SJSA1 (cell line): Measurements from ENCODE around the gene CCER1. TPM values are rescaled to one million over a fixed set of nuclear protein-coding genes. Genes with fewer than 3 reads are reported as not detected.

Experiments
- DNase-seq, 2 experiments: peaks; one replicate each; pipeline ENCODE4 v3.0.0-alpha.2; 2015 to 2020; ENCODE audit warnings: low spot score in 2 of 2, low read depth in 1 of 2
- H3K27ac ChIP-seq: fragments of 250-450 bp; sonication (Bioruptor Pico); 2 replicates; pipeline ENCODE4 v1.5.1; 2020; ENCODE audit warnings: mild to moderate bottlenecking, moderate library complexity
- H3K27me3 ChIP-seq: fragments of 250-450 bp; sonication (Bioruptor Pico); replicated peaks from 2 replicates; pipeline ENCODE4 v1.5.1; 2020; ENCODE audit warnings: mild to moderate bottlenecking, moderate library complexity
- H3K36me3 ChIP-seq: fragments of 250-450 bp; sonication (Bioruptor Pico); 2 replicates; pipeline ENCODE4 v1.5.1; 2020; ENCODE audit warnings: mild to moderate bottlenecking
- H3K4me1 ChIP-seq: fragments of 250-450 bp; sonication (Bioruptor Pico); replicated peaks from 2 replicates; pipeline ENCODE4 v1.6.1; 2021; ENCODE audit warnings: mild to moderate bottlenecking
- H3K4me3 ChIP-seq: fragments of 250-450 bp; sonication (Bioruptor Pico); 2 replicates; pipeline ENCODE4 v1.5.1; 2020; ENCODE audit warnings: mild to moderate bottlenecking
- H3K9me3 ChIP-seq: fragments of 250-450 bp; sonication (Bioruptor Pico); replicated peaks from 2 replicates; pipeline ENCODE4 v1.5.1; 2020; ENCODE audit warnings: mild to moderate bottlenecking
- total RNA-seq: library from RNA; depleted of rRNA; stranded (reverse); fragments of >200 nt; shearing (Covaris generic); gene quantifications from 2 replicates; pipeline ENCODE4 v1.2.3, GENCODE V29; 2014

The CCER1 gene
- total RNA-seq, 1 experiment from 2014 or later, result not detected

DNA sequence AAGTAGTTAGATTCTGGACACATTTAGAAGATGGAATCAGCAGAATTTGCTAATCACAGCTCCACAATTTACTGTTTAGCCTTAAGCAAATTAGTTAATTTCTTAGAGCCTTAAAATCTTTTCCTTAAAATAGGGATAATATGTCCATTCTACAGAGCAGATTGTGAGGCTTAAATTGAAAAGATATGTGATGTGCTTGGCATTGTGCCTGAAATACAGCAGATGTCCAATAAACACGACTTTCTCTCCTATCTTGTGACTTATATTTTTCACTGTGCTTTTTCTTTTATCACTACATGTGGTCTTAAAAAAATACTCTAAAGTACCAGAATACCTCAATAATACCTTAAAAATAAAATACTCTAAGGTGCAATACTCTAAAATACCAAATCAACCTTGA lies 30.6 kb downstream of the CCER1 start:
- H3K4me1 ChIP-seq, result no peaks in the 10 kb centered on the region
- H3K27ac ChIP-seq, result no peak overlapping the region
- no peaks in the 10 kb centered on the region; the same call in 1 of the 2 replicates for H3K27me3 ChIP-seq
- H3K36me3 ChIP-seq, result no peaks in the 10 kb centered on the region
- DNase-seq, result no peak
- H3K4me3 ChIP-seq, result no peak overlapping the region
- H3K9me3 ChIP-seq, result no peaks in the 10 kb centered on the region

DNA sequence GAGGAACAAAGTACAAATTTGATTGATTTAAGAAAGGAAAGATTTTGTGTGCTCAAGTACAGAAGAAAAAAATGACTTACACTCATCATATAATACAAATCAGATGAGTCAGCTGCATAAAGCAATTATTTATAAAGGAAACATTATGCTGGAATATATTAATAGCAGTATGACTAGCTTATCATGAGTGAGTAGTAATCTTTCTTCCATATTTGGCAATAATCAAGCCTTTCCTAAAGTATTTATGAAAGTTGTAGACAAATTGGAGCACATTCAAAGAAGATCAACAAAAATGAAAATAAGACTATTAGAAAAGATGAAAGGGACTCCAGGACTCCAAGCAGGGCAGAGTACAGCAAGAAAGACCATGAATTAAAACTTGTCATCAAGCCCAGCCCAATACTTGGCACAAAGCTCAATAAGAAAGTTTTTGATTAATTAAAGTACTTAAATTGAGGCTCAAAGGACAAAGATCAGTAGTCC lies 32.8 kb downstream of the CCER1 start:
- DNase-seq, result no peak
- Histone ChIP-seq H3K27me3 (no peaks in the 10 kb centered on the region; the same call in 1 of the 2 replicates), H3K4me1 (no peaks in the 10 kb centered on the region), H3K27ac (no peak overlapping the region), H3K4me3 (no peak overlapping the region), H3K36me3 (no peaks in the 10 kb centered on the region), H3K9me3 (no peaks in the 10 kb centered on the region)

DNA sequence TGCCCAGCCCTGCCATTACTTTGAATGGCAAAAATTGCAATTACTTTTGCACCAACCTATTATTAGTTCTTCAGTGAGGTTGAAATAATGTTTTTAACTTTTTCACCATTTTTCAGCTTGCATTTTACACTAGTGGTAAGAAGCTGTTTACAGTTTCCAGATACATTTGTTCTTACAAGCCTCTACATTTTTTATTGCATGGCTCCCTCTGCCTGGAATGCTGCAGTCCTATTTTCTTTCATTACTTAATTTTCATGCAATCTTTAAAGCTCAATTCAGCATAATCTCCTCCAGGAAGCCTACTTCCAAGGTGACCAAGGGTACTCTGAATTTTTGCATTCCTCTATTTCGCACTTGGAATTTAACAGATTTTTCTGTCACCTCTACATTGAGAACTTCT lies 33.4 kb downstream of the CCER1 start:
- no peak for DNase-seq
- H3K4me3 ChIP-seq, result no peak overlapping the region
- H3K27ac ChIP-seq, result no peak overlapping the region
- no peaks in the 10 kb centered on the region for H3K36me3 ChIP-seq
- no peaks in the 10 kb centered on the region; the same call in 1 of the 2 replicates for H3K27me3 ChIP-seq
- no peaks in the 10 kb centered on the region for H3K4me1 ChIP-seq
- H3K9me3 ChIP-seq, result no peaks in the 10 kb centered on the region

DNA sequence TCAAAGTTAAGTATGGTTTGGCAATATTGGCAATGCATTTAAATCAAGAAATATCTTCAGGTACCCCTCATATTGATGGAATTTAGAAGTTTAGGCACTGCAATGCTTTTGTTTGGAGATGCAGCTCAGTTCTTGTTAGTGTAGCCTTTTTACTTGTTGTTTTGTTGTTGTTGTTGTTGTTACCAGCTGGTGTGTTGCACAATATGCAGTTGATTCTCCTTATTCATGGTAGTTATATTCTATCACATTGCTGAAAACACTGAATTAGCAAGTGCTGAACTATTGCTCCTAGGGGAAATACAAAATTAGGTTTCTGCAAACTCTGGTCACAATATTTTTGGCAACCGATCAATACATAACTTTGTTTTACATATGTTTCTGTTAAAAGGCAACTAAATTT lies 34.8 kb downstream of the CCER1 start:
- Histone ChIP-seq H3K9me3 (no peaks in the 10 kb centered on the region), H3K4me3 (no peak overlapping the region), H3K4me1 (no peaks in the 10 kb centered on the region), H3K27ac (no peak overlapping the region), H3K27me3 (no peaks in the 10 kb centered on the region; the same call in 1 of the 2 replicates), H3K36me3 (no peaks in the 10 kb centered on the region)
- no peak for DNase-seq

DNA sequence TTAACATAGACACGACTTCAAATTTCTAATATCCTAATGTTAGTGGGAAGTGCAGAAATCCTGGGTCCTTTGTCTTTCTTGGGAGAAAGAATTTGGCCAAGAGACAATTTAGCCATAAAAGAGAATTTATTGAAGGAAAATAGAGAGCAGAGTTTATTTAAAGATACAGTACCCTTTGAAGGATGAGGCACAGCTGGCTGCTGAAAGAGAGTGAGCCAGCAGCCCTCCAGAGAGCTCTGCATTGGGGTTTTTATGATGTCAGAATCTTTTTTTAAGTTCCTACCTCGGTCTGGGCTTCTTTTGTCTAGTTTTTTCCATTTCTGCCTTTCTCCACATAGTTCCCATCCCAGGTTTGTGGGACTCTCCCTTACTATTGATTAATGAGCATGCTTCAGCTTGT lies 37.5 kb downstream of the CCER1 start:
- Histone ChIP-seq H3K36me3 (no peaks in the 10 kb centered on the region), H3K9me3 (no peaks in the 10 kb centered on the region), H3K27me3 (no peaks in the 10 kb centered on the region; the same call in 1 of the 2 replicates), H3K4me3 (no peak overlapping the region), H3K4me1 (no peaks in the 10 kb centered on the region), H3K27ac (no peak overlapping the region)
- DNase-seq, result no peak

DNA sequence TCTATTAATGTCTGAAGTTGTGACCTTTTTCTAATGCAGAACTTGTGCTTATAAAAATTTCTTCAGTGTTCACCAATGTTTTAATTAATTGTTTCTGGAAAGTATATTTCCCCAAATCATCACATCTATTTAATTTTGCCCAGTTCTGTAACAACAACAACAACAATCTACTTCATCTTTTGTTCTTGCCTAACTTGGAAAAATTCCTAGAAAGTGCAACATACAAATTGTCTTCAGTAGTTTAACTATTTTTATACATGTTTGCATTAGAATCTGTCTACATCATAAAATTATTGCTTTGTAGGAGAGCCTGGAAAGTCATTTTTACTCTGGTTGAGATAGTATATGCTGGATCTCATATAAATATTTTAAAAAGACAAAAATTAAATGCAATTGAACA lies 38.5 kb downstream of the CCER1 start:
- Histone ChIP-seq H3K36me3 (no peaks in the 10 kb centered on the region), H3K27ac (no peak overlapping the region), H3K4me3 (no peak overlapping the region), H3K27me3 (no peaks in the 10 kb centered on the region; the same call in 1 of the 2 replicates), H3K9me3 (no peaks in the 10 kb centered on the region), H3K4me1 (no peaks in the 10 kb centered on the region)
- DNase-seq, result no peak

DNA sequence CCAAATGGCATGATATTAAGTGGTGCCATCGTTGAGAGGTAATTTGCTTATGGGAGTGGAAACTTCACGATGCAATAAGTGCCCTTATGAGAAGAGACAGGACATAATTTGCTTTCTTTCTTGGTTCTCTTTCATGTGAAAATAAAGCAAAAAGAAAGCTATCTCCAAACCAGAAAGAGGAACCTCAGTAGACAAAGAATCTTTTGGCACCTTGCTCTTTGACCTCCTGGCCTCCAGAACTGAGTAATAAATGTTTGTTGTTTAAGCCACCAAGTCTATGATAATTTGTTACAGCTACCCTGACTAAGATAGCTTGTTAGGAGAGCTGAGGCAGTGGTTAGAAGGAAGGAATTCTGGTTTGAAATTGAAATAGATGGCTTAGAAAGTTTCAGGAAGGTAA lies 39.6 kb downstream of the CCER1 start:
- no peak for DNase-seq
- Histone ChIP-seq H3K27ac (no peak overlapping the region), H3K4me3 (no peak overlapping the region), H3K9me3 (no peaks in the 10 kb centered on the region), H3K4me1 (no peaks in the 10 kb centered on the region), H3K36me3 (no peaks in the 10 kb centered on the region), H3K27me3 (no peaks in the 10 kb centered on the region; the same call in 1 of the 2 replicates)

DNA sequence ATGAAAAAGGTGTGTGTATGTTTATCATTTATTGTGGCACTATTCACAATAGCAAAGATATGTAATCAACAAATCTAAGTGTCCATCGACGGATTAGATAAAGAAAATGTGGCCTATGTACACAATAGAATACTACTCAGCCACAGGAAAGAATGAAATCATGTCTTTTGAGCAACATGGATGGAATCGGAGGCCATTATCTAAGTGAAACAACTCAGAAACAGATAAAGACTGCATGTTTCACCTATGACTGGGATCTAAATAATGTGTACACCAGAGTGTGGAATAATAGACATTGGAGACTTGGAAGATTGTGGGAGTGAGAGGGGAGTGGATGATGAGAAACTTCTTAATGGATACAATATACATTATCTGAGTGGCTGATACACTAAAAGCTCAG lies 44.0 kb downstream of the CCER1 start:
- H3K27me3 ChIP-seq, result no peaks in the 10 kb centered on the region
- H3K4me1 ChIP-seq, result no peaks in the 10 kb centered on the region; the same call in 1 of the 2 replicates
- H3K9me3 ChIP-seq, result no peaks in the 10 kb centered on the region
- no peak overlapping the region for H3K4me3 ChIP-seq
- H3K36me3 ChIP-seq, result no peaks in the 10 kb centered on the region
- DNase-seq, result no peak
- no peak overlapping the region for H3K27ac ChIP-seq

DNA sequence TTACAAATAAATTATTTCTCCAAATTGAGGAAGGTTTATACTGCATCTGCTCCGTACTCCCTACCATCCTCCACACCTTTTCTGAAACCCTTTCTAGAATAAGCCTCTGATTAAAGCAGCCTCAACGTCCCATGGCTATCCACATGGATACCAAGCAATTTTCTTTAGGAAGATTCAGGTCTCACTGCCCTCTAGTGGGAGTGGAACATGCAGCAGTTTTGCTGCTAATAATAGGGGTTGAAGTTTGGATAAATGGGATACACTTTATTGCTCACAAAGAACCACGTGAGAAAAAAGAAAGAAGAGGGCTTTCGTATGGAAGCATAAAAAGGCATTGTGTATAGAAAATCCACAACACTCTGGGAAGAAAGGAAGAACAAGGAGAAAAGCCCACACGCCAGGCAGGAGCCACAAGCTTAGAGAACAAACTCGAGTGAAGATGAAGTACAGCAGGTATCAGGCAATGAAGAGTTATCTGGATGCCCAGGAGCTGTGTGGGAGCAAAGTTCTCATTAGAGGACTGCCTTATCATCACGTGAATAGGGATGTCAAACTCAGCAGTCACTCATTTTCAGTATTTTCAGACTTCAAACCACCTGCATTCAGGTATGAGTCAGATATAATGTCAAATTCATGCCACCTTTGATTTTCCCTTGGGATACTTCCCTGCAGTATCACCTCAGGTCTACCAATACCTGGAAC lies 45.8 kb downstream of the CCER1 start:
- Histone ChIP-seq H3K27ac (no peak overlapping the region), H3K4me1 (no peaks in the 10 kb centered on the region; the same call in 1 of the 2 replicates), H3K4me3 (no peak overlapping the region), H3K36me3 (no peaks in the 10 kb centered on the region), H3K27me3 (no peaks in the 10 kb centered on the region), H3K9me3 (no peaks in the 10 kb centered on the region)
- DNase-seq, result peak in 1 of 2 experiments; percentile 19

DNA sequence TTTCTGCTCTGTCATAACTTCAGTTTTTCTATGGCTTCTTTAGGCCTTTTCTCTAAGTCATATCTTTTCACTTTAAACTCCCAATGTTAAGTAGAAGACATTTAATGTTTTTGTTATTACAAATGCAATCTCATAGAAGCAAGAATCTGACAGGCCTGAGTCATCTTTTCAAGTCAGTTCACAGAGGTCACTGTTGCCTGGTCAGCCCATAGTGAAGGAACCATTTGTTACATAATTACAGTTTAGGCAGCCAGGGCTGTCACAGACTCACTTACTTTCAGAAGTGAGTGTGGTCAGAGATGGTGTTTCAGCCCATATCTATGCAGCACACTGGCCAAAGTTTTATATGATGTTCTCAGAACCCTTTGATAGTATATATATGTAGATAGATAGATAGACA lies 46.5 kb downstream of the CCER1 start:
- H3K27me3 ChIP-seq, result no peaks in the 10 kb centered on the region
- no peak overlapping the region for H3K4me3 ChIP-seq
- H3K9me3 ChIP-seq, result no peaks in the 10 kb centered on the region
- no peaks in the 10 kb centered on the region; the same call in 1 of the 2 replicates for H3K4me1 ChIP-seq
- H3K36me3 ChIP-seq, result no peaks in the 10 kb centered on the region
- no peak overlapping the region for H3K27ac ChIP-seq
- DNase-seq, result no peak

DNA sequence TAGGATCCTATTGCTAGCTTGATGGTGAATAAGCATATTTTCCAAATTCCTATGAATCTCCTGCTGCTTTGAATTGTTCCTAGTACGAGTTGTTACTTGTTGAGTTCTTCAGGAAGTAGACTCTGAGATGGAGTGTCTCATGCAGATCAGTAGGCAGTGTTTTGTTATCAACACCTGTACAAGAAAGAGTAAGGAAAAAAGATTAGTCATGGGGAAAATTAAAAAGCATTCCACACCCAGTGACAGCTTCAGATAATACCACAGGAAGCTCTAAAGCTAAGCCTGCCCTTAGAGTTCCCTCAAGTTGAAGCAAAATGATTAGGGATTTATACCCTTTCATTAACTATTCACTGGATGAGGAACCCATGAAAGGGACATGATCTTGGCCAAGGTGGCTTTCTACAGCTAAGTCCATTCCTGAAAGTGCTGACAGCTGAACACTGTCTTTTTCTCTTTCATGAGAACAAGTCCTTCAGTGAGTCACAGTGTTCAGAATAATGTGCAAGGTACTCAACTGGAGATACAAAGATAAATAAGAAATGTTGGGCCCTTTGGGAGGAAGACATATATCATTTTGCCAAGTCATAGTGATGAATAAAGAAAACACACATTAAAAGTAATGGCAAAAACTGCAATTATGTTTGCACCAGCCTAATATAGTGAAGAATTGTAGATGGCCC lies 49.1 kb downstream of the CCER1 start:
- DNase-seq, result no peak
- Histone ChIP-seq H3K4me1 (no peaks in the 10 kb centered on the region; the same call in 1 of the 2 replicates), H3K4me3 (no peak overlapping the region), H3K9me3 (no peaks in the 10 kb centered on the region), H3K27me3 (no peaks in the 10 kb centered on the region), H3K27ac (no peak overlapping the region), H3K36me3 (no peaks in the 10 kb centered on the region)

DNA sequence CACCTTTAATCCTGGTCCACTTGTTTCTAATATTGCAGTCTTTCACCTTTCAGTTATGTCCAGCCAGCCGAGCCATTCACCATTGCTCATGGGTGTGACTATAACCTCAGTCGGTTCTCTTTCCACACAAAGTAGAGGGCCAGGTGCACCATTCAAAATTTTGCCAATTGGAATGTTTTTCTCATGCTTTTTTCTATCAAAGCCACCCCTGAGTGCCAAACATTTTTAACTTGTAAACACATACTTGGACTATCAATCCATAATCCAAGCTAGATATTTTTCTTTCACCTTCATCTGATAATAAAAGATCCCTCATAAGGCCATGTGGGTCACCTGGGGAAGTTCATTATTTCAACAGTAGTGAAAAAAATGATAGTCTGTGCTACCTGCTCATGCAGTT lies 52.4 kb downstream of the CCER1 start:
- Histone ChIP-seq H3K27me3 (no peaks in the 10 kb centered on the region), H3K27ac (no peak overlapping the region), H3K4me3 (no peak overlapping the region), H3K36me3 (no peaks in the 10 kb centered on the region), H3K4me1 (no peaks in the 10 kb centered on the region), H3K9me3 (no peaks in the 10 kb centered on the region)
- DNase-seq, result no peak
